ENCODE measurements around the gene CACNA1C.

Gene CACNA1C

DNA sequence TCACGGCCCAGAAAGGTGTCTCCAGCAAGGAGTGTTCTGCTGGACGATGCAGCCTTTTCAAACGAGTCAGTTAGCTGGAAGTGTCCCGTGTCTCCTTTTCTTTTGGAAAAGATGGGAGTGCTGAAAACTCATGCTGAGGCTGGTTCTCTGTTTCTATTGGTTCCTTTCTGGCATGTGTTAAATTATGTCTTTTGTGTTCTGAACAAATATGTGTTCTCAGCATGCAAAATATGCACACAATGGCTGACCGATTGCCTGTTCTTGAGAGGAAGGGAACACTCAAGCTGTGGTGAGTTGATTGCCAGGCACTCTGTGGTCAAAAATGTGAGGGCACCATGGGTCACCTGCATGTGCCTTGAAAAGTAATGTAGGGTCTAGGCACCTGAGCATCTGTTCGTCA lies 181.3 kb downstream of the CACNA1C start:
- H3K4me1 ChIP-seq (ENCODE audit: low read depth, poor library complexity, severe bottlenecking), result no peaks in the 10 kb centered on the region
- no peak overlapping the region for H3K9ac ChIP-seq
- no peak overlapping the region for H3K27ac ChIP-seq
- no peak overlapping the region for H3K4me2 ChIP-seq
- H3K4me3 ChIP-seq (IDR thresholded peaks at IDR 0.05; ENCODE audit: insufficient read depth, low read depth, low read length), result no peak overlapping the region
- no peaks in the 10 kb centered on the region for H3K36me3 ChIP-seq (ENCODE audit: insufficient read depth)
- H4K20me1 ChIP-seq (ENCODE audit: insufficient read depth), result no peaks in the 10 kb centered on the region
- no peaks in the 10 kb centered on the region for H3K27me3 ChIP-seq (ENCODE audit: insufficient read depth, low read depth)
- TF ChIP-seq, protein P1, sequence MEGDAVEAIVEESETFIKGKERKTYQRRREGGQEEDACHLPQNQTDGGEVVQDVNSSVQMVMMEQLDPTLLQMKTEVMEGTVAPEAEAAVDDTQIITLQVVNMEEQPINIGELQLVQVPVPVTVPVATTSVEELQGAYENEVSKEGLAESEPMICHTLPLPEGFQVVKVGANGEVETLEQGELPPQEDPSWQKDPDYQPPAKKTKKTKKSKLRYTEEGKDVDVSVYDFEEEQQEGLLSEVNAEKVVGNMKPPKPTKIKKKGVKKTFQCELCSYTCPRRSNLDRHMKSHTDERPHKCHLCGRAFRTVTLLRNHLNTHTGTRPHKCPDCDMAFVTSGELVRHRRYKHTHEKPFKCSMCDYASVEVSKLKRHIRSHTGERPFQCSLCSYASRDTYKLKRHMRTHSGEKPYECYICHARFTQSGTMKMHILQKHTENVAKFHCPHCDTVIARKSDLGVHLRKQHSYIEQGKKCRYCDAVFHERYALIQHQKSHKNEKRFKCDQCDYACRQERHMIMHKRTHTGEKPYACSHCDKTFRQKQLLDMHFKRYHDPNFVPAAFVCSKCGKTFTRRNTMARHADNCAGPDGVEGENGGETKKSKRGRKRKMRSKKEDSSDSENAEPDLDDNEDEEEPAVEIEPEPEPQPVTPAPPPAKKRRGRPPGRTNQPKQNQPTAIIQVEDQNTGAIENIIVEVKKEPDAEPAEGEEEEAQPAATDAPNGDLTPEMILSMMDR (conservative IDR thresholded peaks at IDR 0.05; ENCODE audit: low read depth, low read length), result no peak
- no peaks in the 10 kb centered on the region for H3K79me2 ChIP-seq (ENCODE audit: insufficient read depth, low read depth)
- no peak overlapping the region for H2AFZ ChIP-seq (ENCODE audit: low read depth)

DNA sequence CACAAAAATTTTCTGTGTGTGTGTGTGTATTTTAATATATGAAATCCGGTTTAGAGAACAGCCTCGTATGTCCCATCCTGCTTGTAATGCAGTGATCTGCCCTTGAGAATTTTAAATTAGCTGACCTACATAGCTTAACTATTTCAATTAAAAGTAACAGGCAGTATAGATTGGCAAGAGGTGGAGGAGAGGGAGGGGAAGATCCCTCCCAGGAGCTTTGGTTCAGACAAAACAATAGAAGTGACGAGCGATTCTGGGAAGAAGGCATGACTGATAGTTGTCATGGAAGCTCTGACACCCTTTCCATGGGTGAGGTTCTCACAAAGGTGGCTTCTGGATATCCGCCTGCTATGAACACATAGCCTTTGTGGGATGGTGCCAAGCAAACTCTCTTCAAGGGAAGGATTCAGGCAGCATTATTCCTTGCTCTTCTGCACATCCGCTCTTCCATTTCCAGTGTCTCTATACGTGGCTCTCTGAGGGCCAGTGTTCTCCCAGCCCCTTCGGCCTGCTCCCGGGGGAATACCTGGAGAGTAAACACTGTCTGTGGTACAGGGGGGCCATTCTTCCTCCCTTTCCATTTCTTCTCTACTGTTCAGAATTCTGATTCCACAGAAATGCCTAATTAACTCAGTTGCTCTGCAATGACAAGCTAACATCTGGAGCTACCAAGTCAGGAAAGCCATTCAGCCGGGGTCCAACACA lies 182.0 kb downstream of the CACNA1C start:
- H3K4me2 ChIP-seq, result no peak overlapping the region
- H3K27me3 ChIP-seq (ENCODE audit: insufficient read depth, low read depth), result no peaks in the 10 kb centered on the region
- H4K20me1 ChIP-seq (ENCODE audit: insufficient read depth), result no peaks in the 10 kb centered on the region

DNA sequence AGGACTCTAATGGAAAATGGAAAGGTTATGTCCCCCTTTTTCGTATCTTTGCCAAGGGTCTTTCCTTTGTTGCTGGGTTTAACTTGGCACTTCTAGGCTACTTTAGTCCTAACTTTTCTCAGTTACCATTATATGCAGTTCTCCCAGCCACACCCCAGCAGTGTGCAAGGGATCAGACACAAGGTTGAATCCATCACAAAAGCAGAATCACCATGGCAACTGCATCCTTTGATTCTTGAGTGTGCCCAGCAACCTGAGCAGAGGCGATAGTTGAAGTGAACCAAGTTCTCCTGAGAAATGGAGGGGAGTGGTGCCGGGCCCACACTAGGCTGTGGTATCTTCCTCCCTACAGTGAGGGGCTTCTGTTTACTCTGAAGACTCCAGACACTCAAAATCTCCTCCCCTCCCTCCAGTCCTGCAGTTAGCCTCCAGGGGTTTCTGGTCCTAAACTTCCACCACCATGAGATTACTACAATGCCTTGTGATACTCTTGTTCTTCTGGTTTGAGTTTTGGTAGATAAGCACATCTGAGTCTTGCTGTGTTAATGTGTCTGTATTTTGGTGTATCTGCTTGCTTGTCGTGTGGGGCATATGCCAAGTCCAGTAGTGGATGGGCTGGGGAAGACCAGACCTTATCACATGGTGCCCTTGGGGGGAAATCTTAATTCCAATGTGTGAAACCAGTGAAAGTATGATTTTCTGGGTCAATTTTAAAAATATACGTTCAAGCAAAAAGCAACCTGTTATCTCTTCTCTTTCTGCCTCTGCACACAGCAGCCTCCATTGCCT lies 183.9 kb downstream of the CACNA1C start:
- H4K20me1 ChIP-seq (ENCODE audit: insufficient read depth), result no peaks in the 10 kb centered on the region
- H3K4me2 ChIP-seq, result no peak overlapping the region
- TF ChIP-seq, protein P1 (conservative IDR thresholded peaks at IDR 0.05; ENCODE audit: low read depth, low read length), result no peak
- H3K4me3 ChIP-seq (IDR thresholded peaks at IDR 0.05; ENCODE audit: insufficient read depth, low read depth, low read length), result no peak overlapping the region
- H3K36me3 ChIP-seq (ENCODE audit: insufficient read depth), result no peaks in the 10 kb centered on the region
- H3K9ac ChIP-seq, result no peak overlapping the region
- H3K27ac ChIP-seq, result no peak overlapping the region
- H3K79me2 ChIP-seq (ENCODE audit: insufficient read depth, low read depth), result no peaks in the 10 kb centered on the region
- H3K27me3 ChIP-seq (ENCODE audit: insufficient read depth, low read depth), result no peaks in the 10 kb centered on the region
- H3K4me1 ChIP-seq (ENCODE audit: low read depth, poor library complexity, severe bottlenecking), result no peaks in the 10 kb centered on the region
- no peak overlapping the region for H2AFZ ChIP-seq (ENCODE audit: low read depth)

More for the DNA sequence above, 182.0 kb downstream of the CACNA1C start:
- no peak overlapping the region for H3K4me3 ChIP-seq (IDR thresholded peaks at IDR 0.05; ENCODE audit: insufficient read depth, low read depth, low read length)
- no peaks in the 10 kb centered on the region for H3K4me1 ChIP-seq (ENCODE audit: low read depth, poor library complexity, severe bottlenecking)
- no peak overlapping the region for H2AFZ ChIP-seq (ENCODE audit: low read depth)
- TF ChIP-seq, protein P1 (conservative IDR thresholded peaks at IDR 0.05; ENCODE audit: low read depth, low read length), result no peak
- H3K9ac ChIP-seq, result no peak overlapping the region
- no peak overlapping the region for H3K27ac ChIP-seq
- H3K79me2 ChIP-seq (ENCODE audit: insufficient read depth, low read depth), result no peaks in the 10 kb centered on the region
- no peaks in the 10 kb centered on the region for H3K36me3 ChIP-seq (ENCODE audit: insufficient read depth)

DNA sequence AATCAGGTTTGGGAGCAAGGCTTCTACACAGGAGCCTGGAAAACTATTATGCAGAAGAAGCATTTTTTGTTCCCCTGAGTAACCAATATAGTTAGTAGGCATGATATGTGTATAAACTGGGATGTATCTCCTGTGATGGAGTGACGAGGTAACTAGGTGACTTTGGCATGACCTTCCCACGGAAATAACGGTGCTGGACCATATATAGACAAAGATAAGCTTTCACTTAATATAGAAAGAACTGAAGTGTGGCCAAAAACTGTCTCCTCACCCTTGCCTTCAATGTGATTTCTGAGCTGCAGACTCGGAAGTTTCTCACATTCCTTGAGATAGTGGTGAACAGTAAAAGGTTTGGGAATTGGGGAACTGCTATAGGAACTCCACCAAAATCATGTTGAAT lies 185.3 kb downstream of the CACNA1C start:
- no peak overlapping the region for H3K4me3 ChIP-seq (IDR thresholded peaks at IDR 0.05; ENCODE audit: insufficient read depth, low read depth, low read length)
- H3K27ac ChIP-seq, result no peak overlapping the region
- H3K79me2 ChIP-seq (ENCODE audit: insufficient read depth, low read depth), result no peaks in the 10 kb centered on the region
- H2AFZ ChIP-seq (ENCODE audit: low read depth), result no peak overlapping the region
- H3K9ac ChIP-seq, result no peak overlapping the region
- H3K4me1 ChIP-seq (ENCODE audit: low read depth, poor library complexity, severe bottlenecking), result no peaks in the 10 kb centered on the region
- H3K36me3 ChIP-seq (ENCODE audit: insufficient read depth), result no peaks in the 10 kb centered on the region
- TF ChIP-seq, protein P1 (conservative IDR thresholded peaks at IDR 0.05; ENCODE audit: low read depth, low read length), result no peak
- no peaks in the 10 kb centered on the region for H3K27me3 ChIP-seq (ENCODE audit: insufficient read depth, low read depth)
- H4K20me1 ChIP-seq (ENCODE audit: insufficient read depth), result no peaks in the 10 kb centered on the region
- no peak overlapping the region for H3K4me2 ChIP-seq
